ENCODE results near the gene KCNQ1.

The KCNQ1 gene

DNA sequence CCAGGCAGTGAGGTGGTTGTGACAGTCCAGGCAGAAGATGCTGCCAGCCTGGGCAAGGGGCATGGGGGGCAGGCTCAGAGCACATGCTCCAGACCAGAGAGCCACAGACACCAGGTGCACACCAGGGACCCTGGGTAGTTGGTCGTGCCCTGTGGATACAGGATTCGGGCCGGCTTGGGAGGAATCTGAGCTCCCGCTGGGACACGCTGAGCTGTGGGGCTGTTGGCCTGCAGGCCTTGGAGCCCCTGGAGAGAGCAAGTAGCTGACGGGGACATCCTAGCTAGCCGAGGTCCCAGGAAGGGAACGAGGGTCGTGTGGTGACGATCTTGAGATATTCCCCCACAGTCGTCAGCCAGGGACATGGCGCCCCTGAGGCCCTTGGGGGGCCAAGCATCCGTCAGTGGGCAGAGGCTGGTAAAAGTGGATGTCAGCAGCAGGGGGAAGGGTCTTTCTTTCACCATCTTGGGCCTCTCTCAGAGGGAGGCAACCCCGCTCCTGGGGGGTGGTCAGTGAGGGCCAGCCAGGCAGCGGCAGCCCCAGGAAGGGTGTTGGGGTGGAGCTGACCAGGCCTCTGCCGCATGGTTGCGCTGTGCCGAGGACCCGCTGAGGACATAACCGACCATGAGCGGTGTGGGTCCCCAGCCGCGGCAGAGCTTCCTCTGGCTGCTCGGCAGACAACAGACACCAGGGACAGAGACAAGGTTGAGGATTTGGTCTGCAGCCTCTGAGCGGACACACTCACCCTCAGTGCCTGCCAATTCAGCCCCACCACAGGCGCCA, 396.8 kb downstream of the KCNQ1 start:
- DNase-seq (ENCODE audit: low read depth), result no peak

DNA sequence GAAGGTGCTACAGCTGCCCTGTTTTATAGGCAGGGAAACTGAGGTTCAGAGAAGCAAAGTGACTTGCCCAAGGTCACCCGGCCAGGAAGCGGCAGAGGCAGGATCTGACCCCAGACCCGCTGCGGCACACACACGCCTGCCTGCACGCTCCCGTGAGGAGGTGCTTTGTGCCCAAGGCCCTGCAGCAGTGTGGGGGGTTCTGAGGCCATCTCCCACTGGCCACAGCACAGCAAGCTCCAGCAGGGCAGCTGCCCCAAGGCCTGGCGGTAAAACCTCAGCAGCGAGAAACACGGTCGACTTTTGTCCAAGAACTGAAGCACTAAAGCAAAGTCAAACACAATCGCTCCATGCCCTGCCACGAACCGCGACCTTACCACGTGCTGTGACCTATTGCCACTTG, 398.1 kb downstream of the KCNQ1 start:
- no peak for DNase-seq (ENCODE audit: low read depth)

DNA sequence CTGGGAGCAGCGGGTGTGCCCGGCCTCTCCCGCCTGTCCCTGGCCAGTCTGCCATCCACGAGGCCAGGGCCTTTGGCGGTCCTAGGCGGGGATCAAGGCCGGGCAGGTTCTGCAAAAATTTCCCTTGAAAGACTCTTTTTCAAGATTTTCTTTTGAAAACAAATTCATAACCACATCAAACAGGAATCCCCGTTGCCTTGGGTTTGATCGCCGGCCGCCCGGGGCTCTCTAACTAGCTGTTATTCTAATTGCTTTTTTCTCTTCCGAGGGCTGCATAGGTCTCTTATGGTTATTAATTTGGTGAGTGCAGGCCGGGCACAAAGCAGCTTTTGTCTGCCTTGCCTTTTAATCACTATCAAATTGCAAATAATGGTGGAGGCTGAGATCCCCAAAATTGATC, 398.7 kb downstream of the KCNQ1 start:
- DNase-seq (ENCODE audit: low read depth), result no peak

DNA sequence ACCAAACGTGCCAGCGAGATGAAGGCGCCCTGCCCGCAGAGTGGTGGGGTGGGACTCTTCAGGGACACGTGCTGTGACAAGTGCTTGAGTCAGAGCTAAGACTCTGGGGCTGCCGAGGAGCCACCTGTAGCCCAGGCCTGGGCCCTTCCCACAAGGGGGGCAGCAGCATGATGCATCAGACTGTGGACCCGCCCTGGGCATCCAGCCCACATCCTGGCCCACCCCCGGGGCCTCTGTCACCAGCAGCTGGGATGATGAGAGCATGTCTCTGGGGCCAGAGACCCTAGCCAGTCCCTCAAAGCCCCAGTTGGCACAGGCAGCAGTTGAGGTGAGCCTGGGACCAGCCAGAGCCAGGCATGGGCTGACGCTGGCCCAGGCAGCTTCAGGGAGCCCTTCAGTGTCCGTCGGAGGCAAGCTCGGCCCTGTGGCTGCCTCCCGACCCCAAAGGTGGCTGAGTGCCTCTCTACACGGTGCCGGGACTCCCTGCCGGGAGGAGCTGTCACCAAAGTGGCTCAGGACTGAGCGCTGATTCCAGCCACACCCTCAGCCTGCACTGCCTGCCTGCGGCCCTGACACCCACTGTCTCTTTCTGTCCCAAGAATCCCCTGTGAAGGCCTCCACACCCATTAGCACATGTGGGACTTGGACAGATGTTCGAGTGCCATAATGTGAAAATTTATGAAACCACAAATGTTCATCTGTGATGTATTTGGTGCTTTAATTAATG, 399.5 kb downstream of the KCNQ1 start:
- DNase-seq (ENCODE audit: low read depth), result no peak

DNA sequence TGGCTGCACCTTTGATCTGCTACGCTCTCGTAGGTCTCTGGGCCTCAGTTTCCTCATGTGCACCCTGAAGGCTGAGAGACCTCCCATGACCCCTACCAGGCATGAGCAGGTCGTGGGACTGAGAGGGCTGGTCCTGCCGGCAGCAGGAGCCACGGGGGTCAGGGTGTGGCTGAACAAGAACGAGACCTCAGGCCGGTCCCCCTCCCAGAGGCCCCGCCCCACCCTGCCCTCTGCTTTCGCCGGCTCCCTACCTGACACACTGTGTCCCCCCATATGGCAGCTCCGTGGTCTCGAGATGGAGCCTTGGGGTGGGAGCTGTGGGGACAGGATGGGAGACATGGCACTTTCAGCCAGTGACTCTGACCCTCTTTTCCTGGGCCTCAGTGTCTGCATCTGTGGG, 400.2 kb downstream of the KCNQ1 start:
- no peak for DNase-seq (ENCODE audit: low read depth)

- DNase-seq (ENCODE audit: low read depth), result no peak
Measured at GRCh38 chr11:2846056-2846455, 401.2 kb downstream of the KCNQ1 start.

- DNase-seq (ENCODE audit: low read depth), result no peak
Measured at GRCh38 chr11:2846470-2846869, 401.7 kb downstream of the KCNQ1 start.

DNA sequence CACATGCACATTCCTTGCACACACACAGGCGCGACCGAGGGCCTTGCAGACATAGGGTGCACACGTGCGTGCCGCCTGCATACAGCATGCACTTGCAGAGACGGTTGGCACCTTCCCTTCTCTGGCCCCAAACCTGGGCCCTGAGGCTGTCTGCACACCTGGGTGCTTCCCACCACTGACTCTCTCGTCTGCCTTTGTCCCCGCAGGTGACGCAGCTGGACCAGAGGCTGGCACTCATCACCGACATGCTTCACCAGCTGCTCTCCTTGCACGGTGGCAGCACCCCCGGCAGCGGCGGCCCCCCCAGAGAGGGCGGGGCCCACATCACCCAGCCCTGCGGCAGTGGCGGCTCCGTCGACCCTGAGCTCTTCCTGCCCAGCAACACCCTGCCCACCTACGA, 402.8 kb downstream of the KCNQ1 start:
- DNase-seq (ENCODE audit: low read depth), result no peak

DNA sequence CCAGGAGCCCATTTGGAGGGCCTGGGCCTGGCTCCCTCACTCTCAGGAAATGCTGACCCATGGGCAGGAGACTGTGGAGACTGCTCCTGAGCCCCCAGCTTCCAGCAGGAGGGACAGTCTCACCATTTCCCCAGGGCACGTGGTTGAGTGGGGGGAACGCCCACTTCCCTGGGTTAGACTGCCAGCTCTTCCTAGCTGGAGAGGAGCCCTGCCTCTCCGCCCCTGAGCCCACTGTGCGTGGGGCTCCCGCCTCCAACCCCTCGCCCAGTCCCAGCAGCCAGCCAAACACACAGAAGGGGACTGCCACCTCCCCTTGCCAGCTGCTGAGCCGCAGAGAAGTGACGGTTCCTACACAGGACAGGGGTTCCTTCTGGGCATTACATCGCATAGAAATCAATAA, 403.7 kb downstream of the KCNQ1 start:
- no peak for DNase-seq (ENCODE audit: low read depth)

- DNase-seq (ENCODE audit: low read depth), result no peak
Measured at GRCh38 chr11:2849994-2850770, 405.4 kb downstream of the KCNQ1 start.

GRCh38 chr11:2853401-2853800, 408.6 kb downstream of the KCNQ1 start:
- DNase-seq (ENCODE audit: low read depth), result no peak

GRCh38 chr11:2853997-2854560, 409.3 kb downstream of the KCNQ1 start:
- DNase-seq (ENCODE audit: low read depth), result no peak

GRCh38 chr11:2855162-2855561, 410.4 kb downstream of the KCNQ1 start:
- DNase-seq (ENCODE audit: low read depth), result no peak

DNA sequence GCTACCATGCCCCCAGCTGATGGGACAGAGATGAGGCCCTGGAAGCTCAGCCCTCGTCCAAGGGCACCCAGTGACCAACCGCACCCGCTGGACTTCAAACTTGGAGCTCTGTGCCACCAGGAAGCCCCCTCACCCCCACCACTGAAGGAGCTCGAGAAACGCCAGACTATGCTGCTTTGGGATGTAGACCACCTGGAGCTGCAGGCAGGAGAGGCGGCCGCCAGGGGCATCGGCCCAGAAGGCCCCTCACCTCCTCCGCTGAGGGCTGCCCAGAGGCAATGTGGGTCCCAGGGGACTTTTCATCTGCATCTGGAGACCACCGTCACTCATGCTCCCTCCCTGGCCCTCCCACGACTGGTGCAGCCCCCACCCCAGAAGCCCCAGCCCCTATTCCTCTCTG, 412.5 kb downstream of the KCNQ1 start:
- no peak for DNase-seq (ENCODE audit: low read depth)

DNA sequence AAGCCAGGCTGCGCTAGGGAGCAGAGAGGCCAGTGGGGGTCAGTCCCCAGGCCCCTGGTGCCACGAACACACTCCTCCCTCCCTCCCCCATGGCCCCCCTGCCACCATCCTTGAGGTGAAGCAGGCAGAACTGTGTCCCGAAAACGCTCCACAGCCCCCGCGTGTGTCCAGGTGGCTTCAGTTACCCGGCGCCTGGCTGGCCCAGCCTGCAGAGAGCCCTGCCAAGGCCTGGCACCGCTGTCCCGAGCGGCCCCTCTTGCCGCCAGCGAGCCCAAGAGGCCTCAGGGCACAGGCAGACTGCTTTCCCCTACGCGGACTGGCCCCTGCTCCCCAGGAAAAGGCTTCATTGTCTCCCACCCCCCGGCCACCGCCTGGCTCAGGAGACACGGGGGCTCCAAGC, 413.1 kb downstream of the KCNQ1 start:
- no peak for DNase-seq (ENCODE audit: low read depth)

GRCh38 chr11:2858995-2859698, 414.3 kb downstream of the KCNQ1 start:
- DNase-seq (ENCODE audit: low read depth), result no peak

DNA sequence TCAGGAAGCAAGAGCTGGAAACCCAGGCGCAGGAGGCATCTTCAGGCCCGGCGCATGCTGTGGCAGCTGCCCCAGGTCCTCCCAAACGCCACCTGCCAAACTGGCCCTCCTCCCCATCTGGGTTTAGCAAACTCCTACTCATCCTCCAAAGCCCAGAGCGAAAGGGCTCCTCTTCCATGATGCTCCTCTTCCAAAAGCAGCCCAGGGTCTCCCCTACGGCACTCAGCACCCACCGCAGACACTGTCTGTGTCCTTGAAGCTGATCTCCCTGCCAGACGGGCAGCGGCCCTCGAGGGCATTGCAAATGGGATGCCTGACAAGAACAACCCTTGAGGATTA, 414.9 kb downstream of the KCNQ1 start:
- DNase-seq (ENCODE audit: low read depth), result no peak

DNA sequence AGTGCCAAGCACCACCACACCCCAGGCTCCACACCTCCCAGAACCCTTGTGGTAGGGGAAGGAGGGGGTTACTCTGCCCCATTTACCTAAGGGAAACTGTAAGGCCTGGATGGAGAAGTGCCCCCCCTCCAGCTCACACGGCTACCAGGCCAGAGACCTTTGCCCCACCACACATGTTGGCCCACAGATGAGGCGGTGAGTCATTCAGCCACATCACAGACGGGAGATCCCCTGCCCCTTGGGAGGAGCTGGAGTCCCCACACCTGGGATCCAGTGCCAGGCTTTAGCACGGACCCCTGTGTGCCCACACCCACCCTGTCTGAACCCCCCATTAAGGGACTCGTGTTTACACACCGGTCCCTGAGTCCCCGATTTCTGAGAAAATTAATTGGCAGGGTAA, 415.8 kb downstream of the KCNQ1 start:
- DNase-seq (ENCODE audit: low read depth), result no peak

GRCh38 chr11:2862395-2863275, 417.8 kb downstream of the KCNQ1 start:
- DNase-seq (ENCODE audit: low read depth), result no peak

GRCh38 chr11:2863276-2863618, 418.4 kb downstream of the KCNQ1 start:
- no peak for DNase-seq (ENCODE audit: low read depth)

GRCh38 chr11:2864901-2865300, 420.1 kb downstream of the KCNQ1 start:
- DNase-seq (ENCODE audit: low read depth), result no peak
